DMS53 treated with DMSO at 0.1 percent for 48 hours (cell line): ENCODE results near the gene OR5B21.

ENCODE experiments used
- DNase-seq: peaks from one replicate; lab custom pipeline; 2025; ENCODE audit not compliant: unreplicated experiment; lab: John Stamatoyannopoulos, UW

Gene OR5B21

GRCh38 chr11:58508005-58508404 is at the start of gene OR5B21:
TSS of gene OR5B21 (minus strand) at chr11:58508105. CDS start at chr11:58508105, 0 bp downstream.
- DNase-seq = no peak

- DNase-seq = no peak
Measured at GRCh38 chr11:58549644-58550043, 41.7 kb upstream of the OR5B21 start.

GRCh38 chr11:58546841-58547240 is 38.9 kb upstream of the OR5B21 start:
- no peak for DNase-seq

- no peak for DNase-seq
Measured at GRCh38 chr11:58531865-58532341, 24.0 kb upstream of the OR5B21 start.

GRCh38 chr11:58530236-58530635 is 22.3 kb upstream of the OR5B21 start:
- DNase-seq = no peak

- no peak for DNase-seq
Measured at GRCh38 chr11:58527429-58527828, 19.5 kb upstream of the OR5B21 start.

- DNase-seq = no peak
Measured at GRCh38 chr11:58526721-58527120, 18.8 kb upstream of the OR5B21 start.

GRCh38 chr11:58525037-58525614 is 17.2 kb upstream of the OR5B21 start:
- no peak for DNase-seq

GRCh38 chr11:58524232-58525036 is 16.5 kb upstream of the OR5B21 start:
- DNase-seq = peak; percentile 15

- DNase-seq = peak; percentile 10
Measured at GRCh38 chr11:58513747-58514367, 6.0 kb upstream of the OR5B21 start.

- no peak for DNase-seq
Measured at GRCh38 chr11:58511636-58512035, 3.7 kb upstream of the OR5B21 start.

GRCh38 chr11:58509748-58510147 is 1.8 kb upstream of the OR5B21 start:
- DNase-seq = no peak

GRCh38 chr11:58508814-58509213 is 909 bp upstream of the OR5B21 start:
- no peak for DNase-seq

GRCh38 chr11:58507355-58507754 is 550 bp downstream of the OR5B21 start:
- no peak for DNase-seq

- no peak for DNase-seq
Measured at GRCh38 chr11:58506935-58507334, 970 bp downstream of the OR5B21 start.

GRCh38 chr11:58505849-58506248 is 2.1 kb downstream of the OR5B21 start:
- no peak for DNase-seq

- no peak for DNase-seq
Measured at GRCh38 chr11:58504232-58504631, 3.7 kb downstream of the OR5B21 start.

- no peak for DNase-seq
Measured at GRCh38 chr11:58503361-58503856, 4.5 kb downstream of the OR5B21 start.

- DNase-seq = no peak
Measured at GRCh38 chr11:58502004-58502403, 5.9 kb downstream of the OR5B21 start.

GRCh38 chr11:58498464-58498863 is 9.4 kb downstream of the OR5B21 start:
- DNase-seq = no peak

GRCh38 chr11:58497951-58498350 is 10.0 kb downstream of the OR5B21 start:
- no peak for DNase-seq

GRCh38 chr11:58495906-58496305 is 12.0 kb downstream of the OR5B21 start:
- DNase-seq = no peak
